MM.1S (cell line): ENCODE measurements around the gene LYG2.
"Not testable (repeated sequence)": the region's sequence is repeated elsewhere in the genome, so short reads cannot be mapped to it uniquely, and the experiment has no call there.

ENCODE experiments used
- DNase-seq: peaks from one replicate; pipeline ENCODE4 v3.0.0-alpha.2; 2015
- H2AFZ ChIP-seq: fragments of 300-600 bp; sonication (generic); 2 replicates; pipeline ENCODE4 v1.6.0; 2016; ENCODE audit warnings: antibody characterized with exemption, low read length
- H3F3A ChIP-seq: fragments of 300-600 bp; sonication (generic); 2 replicates; pipeline ENCODE4 v1.6.1; 2016; ENCODE audit warnings: mild to moderate bottlenecking, antibody characterized with exemption, low read length, moderate library complexity, mixed read lengths; ENCODE audit not compliant: insufficient read depth
- H3K27ac ChIP-seq: fragments of 300-600 bp; sonication (generic); 2 replicates; pipeline ENCODE4 v1.5.1; 2016; ENCODE audit warnings: mild to moderate bottlenecking, low read length
- H3K27me3 ChIP-seq: fragments of 300-600 bp; sonication (generic); replicated peaks from 2 replicates; pipeline ENCODE4 v1.6.0; 2016; ENCODE audit warnings: low read length; ENCODE audit not compliant: insufficient read depth
- H3K36me3 ChIP-seq: fragments of 300-600 bp; sonication (generic); replicated peaks from 2 replicates; pipeline ENCODE4 v1.6.1; 2016; ENCODE audit warnings: mild to moderate bottlenecking, low read length, mixed read lengths; ENCODE audit not compliant: insufficient read depth
- H3K4me1 ChIP-seq: fragments of 300-600 bp; sonication (generic); 2 replicates; pipeline ENCODE4 v1.6.1; 2016; ENCODE audit warnings: low read length, mixed read lengths
- H3K4me2 ChIP-seq: fragments of 300-600 bp; sonication (generic); 2 replicates; pipeline ENCODE4 v1.6.0; 2016; ENCODE audit warnings: low read depth, low read length
- H3K4me3 ChIP-seq: fragments of 300-600 bp; sonication (generic); 2 replicates; pipeline ENCODE4 v1.5.1; 2016; ENCODE audit warnings: low read length, mixed read lengths
- H3K79me2 ChIP-seq: fragments of 300-600 bp; sonication (generic); 2 replicates; pipeline ENCODE4 v1.6.1; 2016; ENCODE audit warnings: mixed run types, low read length, mixed read lengths
- H3K9ac ChIP-seq: fragments of 300-600 bp; sonication (generic); 2 replicates; pipeline ENCODE4 v1.6.1; 2016; ENCODE audit warnings: low read length, mixed read lengths
- H3K9me2 ChIP-seq: fragments of 300-600 bp; sonication (generic); replicated peaks from 2 replicates; pipeline ENCODE4 v1.6.1; 2016; ENCODE audit warnings: mild to moderate bottlenecking, low read length, mixed read lengths; ENCODE audit not compliant: insufficient read depth
- H3K9me3 ChIP-seq: fragments of 300-600 bp; sonication (generic); replicated peaks from 2 replicates; pipeline ENCODE4 v1.6.1; 2016; ENCODE audit warnings: mild to moderate bottlenecking, low read length, mixed read lengths; ENCODE audit not compliant: insufficient read depth
- H4K20me1 ChIP-seq: fragments of 300-600 bp; sonication (generic); 2 replicates; pipeline ENCODE4 v1.6.1; 2016; ENCODE audit warnings: mild to moderate bottlenecking, low read length, moderate library complexity, mixed read lengths; ENCODE audit not compliant: insufficient read depth
- EZH2 ChIP-seq: fragments of 300-600 bp; sonication (generic); optimal IDR thresholded peaks from 2 replicates; pipeline ENCODE3; 2017; ENCODE audit warnings: low read depth, mild to moderate bottlenecking, antibody characterized with exemption, low read length, mixed read lengths
- EZH2phosphoT487 ChIP-seq: fragments of 300-600 bp; sonication (generic); IDR thresholded peaks from 2 replicates; pipeline ENCODE4 v1.6.1; 2018; ENCODE audit warnings: antibody characterized with exemption, low read length
- TF ChIP-seq, protein P1 (sequence below): fragments of 300-600 bp; sonication (generic); IDR thresholded peaks from 2 replicates; pipeline ENCODE4 v1.5.1; 2016; ENCODE audit warnings: antibody characterized with exemption, low read length, mixed read lengths

LYG2 gene

DNA sequence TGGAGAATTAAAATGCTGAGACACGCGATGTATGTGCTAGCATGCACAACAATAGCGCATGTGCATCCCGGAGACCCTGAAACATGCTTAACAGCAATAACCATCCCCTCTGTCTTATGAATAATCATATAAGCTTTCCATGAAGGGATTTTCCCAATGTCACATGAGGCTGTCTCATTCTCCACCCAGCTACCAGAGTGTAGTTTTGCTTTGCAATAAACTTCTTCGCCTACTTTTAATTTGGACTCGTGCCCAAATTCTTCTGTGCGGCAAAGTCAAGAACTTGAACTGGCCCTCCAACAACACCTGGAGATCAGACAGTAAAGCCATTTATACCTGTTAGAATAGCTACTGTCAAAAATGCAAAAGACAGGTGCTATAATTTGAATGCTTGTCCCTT is 30.1 kb upstream of the LYG2 start:
- no peak overlapping the region for H3K27ac ChIP-seq
- no peak overlapping the region for H3K4me3 ChIP-seq

GRCh38 chr2:99279969-99280695 is 24.7 kb upstream of the LYG2 start:
- no peaks in the 10 kb centered on the region for H3F3A ChIP-seq
- no peaks in the 10 kb centered on the region for H3K9me2 ChIP-seq
- no peaks in the 10 kb centered on the region for H3K36me3 ChIP-seq
- no peak for DNase-seq
- TF ChIP-seq, protein P1, sequence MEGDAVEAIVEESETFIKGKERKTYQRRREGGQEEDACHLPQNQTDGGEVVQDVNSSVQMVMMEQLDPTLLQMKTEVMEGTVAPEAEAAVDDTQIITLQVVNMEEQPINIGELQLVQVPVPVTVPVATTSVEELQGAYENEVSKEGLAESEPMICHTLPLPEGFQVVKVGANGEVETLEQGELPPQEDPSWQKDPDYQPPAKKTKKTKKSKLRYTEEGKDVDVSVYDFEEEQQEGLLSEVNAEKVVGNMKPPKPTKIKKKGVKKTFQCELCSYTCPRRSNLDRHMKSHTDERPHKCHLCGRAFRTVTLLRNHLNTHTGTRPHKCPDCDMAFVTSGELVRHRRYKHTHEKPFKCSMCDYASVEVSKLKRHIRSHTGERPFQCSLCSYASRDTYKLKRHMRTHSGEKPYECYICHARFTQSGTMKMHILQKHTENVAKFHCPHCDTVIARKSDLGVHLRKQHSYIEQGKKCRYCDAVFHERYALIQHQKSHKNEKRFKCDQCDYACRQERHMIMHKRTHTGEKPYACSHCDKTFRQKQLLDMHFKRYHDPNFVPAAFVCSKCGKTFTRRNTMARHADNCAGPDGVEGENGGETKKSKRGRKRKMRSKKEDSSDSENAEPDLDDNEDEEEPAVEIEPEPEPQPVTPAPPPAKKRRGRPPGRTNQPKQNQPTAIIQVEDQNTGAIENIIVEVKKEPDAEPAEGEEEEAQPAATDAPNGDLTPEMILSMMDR, result no peak
- no peak for TF ChIP-seq EZH2phosphoT487
- TF ChIP-seq EZH2, result no peak
- no peaks in the 10 kb centered on the region for H3K79me2 ChIP-seq
- no peaks in the 10 kb centered on the region for H3K4me1 ChIP-seq
- no peaks in the 10 kb centered on the region for H4K20me1 ChIP-seq
- H2AFZ ChIP-seq, result no peak overlapping the region
- H3K4me2 ChIP-seq, result no peak overlapping the region
- no peak overlapping the region for H3K4me3 ChIP-seq
- no peaks in the 10 kb centered on the region for H3K9me3 ChIP-seq
- no peak overlapping the region for H3K9ac ChIP-seq
- no peak overlapping the region for H3K27ac ChIP-seq
- no peaks in the 10 kb centered on the region for H3K27me3 ChIP-seq

More for the DNA sequence above, 30.1 kb upstream of the LYG2 start:
- Histone ChIP-seq H3K9me2 (no peaks in the 10 kb centered on the region), H3K9ac (no peak overlapping the region), H2AFZ (no peak overlapping the region), H4K20me1 (no peaks in the 10 kb centered on the region), H3K4me1 (no peaks in the 10 kb centered on the region), H3K27me3 (no peaks in the 10 kb centered on the region), H3K4me2 (no peak overlapping the region), H3F3A (no peaks in the 10 kb centered on the region), H3K9me3 (no peaks in the 10 kb centered on the region), H3K36me3 (no peaks in the 10 kb centered on the region), H3K79me2 (no peaks in the 10 kb centered on the region)
- no peak for DNase-seq
- TF ChIP-seq EZH2 (no peak), EZH2phosphoT487 (no peak)
- TF ChIP-seq, protein P1, result no peak

DNA sequence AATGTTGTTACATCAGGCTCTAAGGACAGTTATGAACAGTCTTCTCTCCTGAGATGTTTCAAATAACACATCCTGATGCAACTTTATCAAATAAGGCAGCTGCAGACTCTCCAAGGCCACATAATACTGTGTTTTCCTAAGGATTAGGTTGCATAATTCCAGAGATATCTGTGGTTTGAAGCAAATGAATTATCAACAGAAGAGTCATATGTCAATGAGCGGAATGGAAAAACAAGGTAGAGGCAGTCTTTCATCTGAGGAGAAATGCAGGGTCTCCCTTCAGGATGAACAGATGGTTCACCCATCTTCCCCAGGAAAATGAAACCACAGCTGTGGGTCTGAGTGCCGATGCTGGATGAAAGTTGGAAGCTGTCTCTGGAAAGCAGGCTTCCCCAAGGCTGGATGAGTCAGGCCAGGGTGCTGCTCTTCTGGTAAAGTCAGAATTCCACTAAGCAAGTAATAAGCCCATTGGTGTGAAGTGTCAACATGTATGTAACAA is 23.4 kb upstream of the LYG2 start:
- Histone ChIP-seq H3K27ac (no peak overlapping the region), H3K4me2 (no peak overlapping the region), H3K9me2 (no peaks in the 10 kb centered on the region), H3K4me3 (no peak overlapping the region), H3K79me2 (no peaks in the 10 kb centered on the region), H3K36me3 (no peaks in the 10 kb centered on the region), H3K4me1 (no peaks in the 10 kb centered on the region), H3K9ac (no peak overlapping the region), H3K9me3 (no peaks in the 10 kb centered on the region), H3K27me3 (no peaks in the 10 kb centered on the region), H3F3A (no peaks in the 10 kb centered on the region), H4K20me1 (no peaks in the 10 kb centered on the region), H2AFZ (no peak overlapping the region)
- TF ChIP-seq, protein P1, result no peak
- TF ChIP-seq EZH2phosphoT487, result no peak
- TF ChIP-seq EZH2, result no peak
- DNase-seq, result no peak

DNA sequence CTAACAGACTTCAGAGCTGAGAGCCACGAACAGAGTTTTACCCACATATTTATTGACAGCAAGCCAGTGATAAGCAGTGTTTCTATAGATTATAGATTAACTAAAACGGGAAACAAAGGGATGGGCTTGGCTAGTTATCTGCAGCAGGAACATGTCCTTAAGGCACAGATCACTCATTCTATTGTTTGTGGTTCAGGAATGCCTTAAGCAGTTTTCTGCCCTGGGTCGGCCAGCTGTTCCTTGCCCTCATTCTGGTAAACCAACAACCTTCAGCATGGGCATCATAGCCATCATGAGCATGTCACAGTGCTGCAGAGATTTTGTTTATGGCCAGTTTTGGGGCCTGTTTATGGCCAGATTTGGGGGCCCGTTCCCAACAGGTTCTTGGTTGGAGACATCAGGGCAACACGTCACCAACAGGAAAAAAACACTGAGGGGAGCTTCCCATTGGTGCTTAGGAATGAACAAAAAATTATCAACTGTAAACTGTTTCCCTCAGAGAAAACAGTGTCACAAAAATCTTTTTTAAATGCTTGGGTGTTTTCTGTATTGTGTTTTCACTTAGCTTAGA is 22.8 kb upstream of the LYG2 start:
- H3K4me1 ChIP-seq, H3K9ac ChIP-seq, H3F3A ChIP-seq, H3K79me2 ChIP-seq, H3K9me2 ChIP-seq, H3K4me3 ChIP-seq, H3K36me3 ChIP-seq, H3K27ac ChIP-seq, DNase-seq, H2AFZ ChIP-seq, H4K20me1 ChIP-seq, H3K27me3 ChIP-seq, H3K9me3 ChIP-seq, H3K4me2 ChIP-seq: not testable (repeated sequence)
